Activated naive CD8-positive, alpha-beta T cell treated with anti-CD3 and anti-CD28 coated beads, Interleukin-2, amount 50 U/mL, for 24 hours (primary cell): ENCODE data around the gene ENOX1.

Experiments used
- ATAC-seq: fragments of 150-1000 bp; cut with Tn5 transposase; one replicate; pipeline ENCODE4 v1.10.0; 2021
- DNase-seq: peaks from one replicate; pipeline ENCODE4 v3.0.0; 2021
- H3K27ac Mint-ChIP-seq: one replicate; pipeline ENCODE4 v1.8.0; 2021; ENCODE audit warnings: mild to moderate bottlenecking, mixed read lengths
- H3K27me3 Mint-ChIP-seq: one replicate; pipeline ENCODE4 v1.8.0; 2021; ENCODE audit warnings: mixed read lengths
- H3K36me3 Mint-ChIP-seq: one replicate; pipeline ENCODE4 v1.8.0; 2021; ENCODE audit warnings: low read depth, mixed read lengths
- H3K4me1 Mint-ChIP-seq: one replicate; pipeline ENCODE4 v1.8.0; 2021; ENCODE audit warnings: mixed read lengths
- H3K4me3 Mint-ChIP-seq: one replicate; pipeline ENCODE4 v1.8.0; 2021; ENCODE audit warnings: mild to moderate bottlenecking, moderate library complexity, mixed read lengths
- H3K9me3 Mint-ChIP-seq: one replicate; pipeline ENCODE4 v1.8.0; 2021; ENCODE audit warnings: mixed read lengths

ENOX1 gene

GRCh38 chr13:43271152-43271551, 515.6 kb downstream of the ENOX1 start:
- no peaks in the 10 kb centered on the region for H3K9me3 Mint-ChIP-seq
- peaks cover 1% of the 10 kb centered on the region for H3K27me3 Mint-ChIP-seq
- ATAC-seq (no peak), DNase-seq (no peak)
- H3K4me3 Mint-ChIP-seq: no peak overlapping the region
- no peaks in the 10 kb centered on the region for H3K4me1 Mint-ChIP-seq
- H3K36me3 Mint-ChIP-seq: no peaks in the 10 kb centered on the region
- H3K27ac Mint-ChIP-seq: no peak overlapping the region

GRCh38 chr13:43270130-43270830, 516.5 kb downstream of the ENOX1 start:
- ATAC-seq: no peak
- H3K27ac Mint-ChIP-seq: no peak overlapping the region
- no peaks in the 10 kb centered on the region for H3K36me3 Mint-ChIP-seq
- DNase-seq: no peak
- H3K27me3 Mint-ChIP-seq: peaks cover 1% of the 10 kb centered on the region
- no peak overlapping the region for H3K4me3 Mint-ChIP-seq
- no peaks in the 10 kb centered on the region for H3K9me3 Mint-ChIP-seq
- H3K4me1 Mint-ChIP-seq: no peaks in the 10 kb centered on the region

GRCh38 chr13:43269037-43269481, 517.7 kb downstream of the ENOX1 start:
- Mint-ChIP-seq H3K36me3 (no peaks in the 10 kb centered on the region), H3K4me1 (no peaks in the 10 kb centered on the region), H3K4me3 (no peak overlapping the region), H3K27ac (no peak overlapping the region), H3K9me3 (no peaks in the 10 kb centered on the region), H3K27me3 (peaks cover 1% of the 10 kb centered on the region)
- DNase-seq (no peak), ATAC-seq (no peak)

GRCh38 chr13:43268632-43269031, 518.1 kb downstream of the ENOX1 start:
- ATAC-seq (no peak), DNase-seq (no peak)

GRCh38 chr13:43267916-43268315, 518.9 kb downstream of the ENOX1 start:
- H3K36me3 Mint-ChIP-seq: no peaks in the 10 kb centered on the region
- DNase-seq (no peak), ATAC-seq (no peak)
- no peak overlapping the region for H3K4me3 Mint-ChIP-seq
- no peaks in the 10 kb centered on the region for H3K4me1 Mint-ChIP-seq
- H3K27me3 Mint-ChIP-seq: peaks cover 1% of the 10 kb centered on the region
- H3K27ac Mint-ChIP-seq: no peak overlapping the region
- H3K9me3 Mint-ChIP-seq: no peaks in the 10 kb centered on the region

More at GRCh38 chr13:43268632-43269031, 518.1 kb downstream of the ENOX1 start:
- H3K27me3 Mint-ChIP-seq: peaks cover 1% of the 10 kb centered on the region
- H3K36me3 Mint-ChIP-seq: no peaks in the 10 kb centered on the region
- H3K4me3 Mint-ChIP-seq: no peak overlapping the region
- H3K4me1 Mint-ChIP-seq: no peaks in the 10 kb centered on the region
- no peaks in the 10 kb centered on the region for H3K9me3 Mint-ChIP-seq
- no peak overlapping the region for H3K27ac Mint-ChIP-seq

- DNase-seq (no peak), ATAC-seq (no peak)
- Mint-ChIP-seq H3K4me3 (no peak overlapping the region), H3K27ac (no peak overlapping the region), H3K27me3 (peaks cover 1% of the 10 kb centered on the region), H3K9me3 (no peaks in the 10 kb centered on the region), H3K36me3 (no peaks in the 10 kb centered on the region), H3K4me1 (no peaks in the 10 kb centered on the region)
Measured at GRCh38 chr13:43266936-43267615, 519.7 kb downstream of the ENOX1 start.

GRCh38 chr13:43265028-43265427, 521.7 kb downstream of the ENOX1 start:
- no peak overlapping the region for H3K4me3 Mint-ChIP-seq
- H3K27me3 Mint-ChIP-seq: peaks cover 1% of the 10 kb centered on the region
- no peak for DNase-seq
- peaks cover 4% of the 10 kb centered on the region for H3K9me3 Mint-ChIP-seq
- no peak overlapping the region for H3K27ac Mint-ChIP-seq
- H3K4me1 Mint-ChIP-seq: no peaks in the 10 kb centered on the region
- H3K36me3 Mint-ChIP-seq: no peaks in the 10 kb centered on the region
- no peak for ATAC-seq

- DNase-seq (no peak), ATAC-seq (no peak)
- H3K36me3 Mint-ChIP-seq: no peaks in the 10 kb centered on the region
- H3K27ac Mint-ChIP-seq: no peak overlapping the region
- no peaks in the 10 kb centered on the region for H3K4me1 Mint-ChIP-seq
- no peak overlapping the region for H3K4me3 Mint-ChIP-seq
- H3K9me3 Mint-ChIP-seq: peaks cover 4% of the 10 kb centered on the region
- peaks cover 1% of the 10 kb centered on the region for H3K27me3 Mint-ChIP-seq
Measured at GRCh38 chr13:43264458-43264857, 522.3 kb downstream of the ENOX1 start.

GRCh38 chr13:43263047-43263446, 523.7 kb downstream of the ENOX1 start:
- DNase-seq (no peak), ATAC-seq (no peak)
- H3K27me3 Mint-ChIP-seq: peaks cover 1% of the 10 kb centered on the region
- no peak overlapping the region for H3K4me3 Mint-ChIP-seq
- H3K36me3 Mint-ChIP-seq: no peaks in the 10 kb centered on the region
- no peak overlapping the region for H3K27ac Mint-ChIP-seq
- H3K9me3 Mint-ChIP-seq: peaks cover 4% of the 10 kb centered on the region
- H3K4me1 Mint-ChIP-seq: no peaks in the 10 kb centered on the region

- DNase-seq: no peak
- Mint-ChIP-seq H3K4me3 (no peak overlapping the region), H3K9me3 (peaks cover 4% of the 10 kb centered on the region), H3K4me1 (no peaks in the 10 kb centered on the region), H3K27ac (no peak overlapping the region), H3K36me3 (no peaks in the 10 kb centered on the region), H3K27me3 (peaks cover 5% of the 10 kb centered on the region)
- no peak for ATAC-seq
Measured at GRCh38 chr13:43260999-43261398, 525.8 kb downstream of the ENOX1 start.

- Mint-ChIP-seq H3K27me3 (peaks cover 10% of the 10 kb centered on the region), H3K4me3 (no peak overlapping the region), H3K9me3 (peaks cover 4% of the 10 kb centered on the region), H3K4me1 (no peaks in the 10 kb centered on the region), H3K36me3 (no peaks in the 10 kb centered on the region), H3K27ac (no peak overlapping the region)
- no peak for ATAC-seq
- no peak for DNase-seq
Measured at GRCh38 chr13:43258771-43259170, 528.0 kb downstream of the ENOX1 start.

- peaks cover 4% of the 10 kb centered on the region for H3K9me3 Mint-ChIP-seq
- no peak for ATAC-seq
- peaks cover 16% of the 10 kb centered on the region for H3K27me3 Mint-ChIP-seq
Measured at GRCh38 chr13:43257765-43258164, 529.0 kb downstream of the ENOX1 start.

GRCh38 chr13:43251961-43252360, 534.8 kb downstream of the ENOX1 start:
- DNase-seq (no peak), ATAC-seq (no peak)
- H3K27ac Mint-ChIP-seq: no peak overlapping the region
- no peaks in the 10 kb centered on the region for H3K36me3 Mint-ChIP-seq
- H3K4me1 Mint-ChIP-seq: no peaks in the 10 kb centered on the region
- peaks cover 14% of the 10 kb centered on the region for H3K27me3 Mint-ChIP-seq
- no peak overlapping the region for H3K4me3 Mint-ChIP-seq
- H3K9me3 Mint-ChIP-seq: no peaks in the 10 kb centered on the region

More at GRCh38 chr13:43257765-43258164, 529.0 kb downstream of the ENOX1 start:
- Mint-ChIP-seq H3K36me3 (no peaks in the 10 kb centered on the region), H3K27ac (no peak overlapping the region), H3K4me3 (no peak overlapping the region), H3K4me1 (no peaks in the 10 kb centered on the region)
- DNase-seq: no peak

- DNase-seq (no peak), ATAC-seq (no peak)
- Mint-ChIP-seq H3K27ac (no peak overlapping the region), H3K4me3 (no peak overlapping the region), H3K9me3 (no peaks in the 10 kb centered on the region), H3K4me1 (no peaks in the 10 kb centered on the region), H3K27me3 (peaks cover 4% of the 10 kb centered on the region), H3K36me3 (no peaks in the 10 kb centered on the region)
Measured at GRCh38 chr13:43246382-43246781, 540.4 kb downstream of the ENOX1 start.

GRCh38 chr13:43245374-43245964, 541.3 kb downstream of the ENOX1 start:
- no peak overlapping the region for H3K4me3 Mint-ChIP-seq
- no peaks in the 10 kb centered on the region for H3K9me3 Mint-ChIP-seq
- H3K36me3 Mint-ChIP-seq: no peaks in the 10 kb centered on the region
- peaks cover 4% of the 10 kb centered on the region for H3K27me3 Mint-ChIP-seq
- ATAC-seq (no peak), DNase-seq (no peak)
- peaks cover under 1% of the 10 kb centered on the region for H3K4me1 Mint-ChIP-seq
- H3K27ac Mint-ChIP-seq: no peak overlapping the region
